Body of pancreas (tissue), 4 donors: ENCODE results near the gene ACSF2. TPM values are rescaled to one million over a fixed set of nuclear protein-coding genes. Genes with fewer than 3 reads are reported as not detected.
"Not testable (repeated sequence)": the region's sequence is repeated elsewhere in the genome, so short reads cannot be mapped to it uniquely, and the experiment has no call there.

ENCODE experiments used
- ATAC-seq: fragments of 150-250 bp; one replicate; pipeline ENCODE4 v1.9.1; 2016
- DNase-seq, 4 donors: peaks; one replicate each; pipeline ENCODE4 v3.0.0-alpha.2; 2019
- H3K27ac ChIP-seq, 4 donors: fragments of 200-600 bp; sonication (generic); 1 replicate in 3 of 4; 2 replicates in 1 of 4; pipeline versions ENCODE4 v1.5.1 to v1.6.1; 2016 to 2019; ENCODE audit warnings: mild to moderate bottlenecking in 1 of 4, mixed read lengths in 1 of 4, moderate library complexity in 1 of 4
- H3K27me3 ChIP-seq, 2 donors: fragments of 200-600 bp; sonication (generic); one replicate each; pipeline ENCODE4 v1.6.0; 2016; ENCODE audit warnings: mild to moderate bottlenecking in 1 of 2
- H3K36me3 ChIP-seq, 2 donors: fragments of 200-600 bp; sonication (generic); replicated peaks in 1 of 2; 2 replicates each; pipeline ENCODE4 v1.5.1; 2016; ENCODE audit warnings: low read depth in 2 of 2; ENCODE audit not compliant: insufficient read depth in 1 of 2
- H3K4me1 ChIP-seq: fragments of 200-600 bp; sonication (generic); one replicate; pipeline ENCODE4 v1.6.0; 2016
- H3K4me3 ChIP-seq, 2 donors: fragments of 200-600 bp; sonication (generic); 1 replicate in 1 of 2; 2 replicates in 1 of 2; pipeline ENCODE4 v1.5.1; 2016 to 2019
- H3K9me3 ChIP-seq, 3 donors: fragments of 200-600 bp; sonication (generic); 1 replicate in 2 of 3; 2 replicates in 1 of 3; pipeline ENCODE4 v1.5.1; 2016
- CTCF ChIP-seq, 7 experiments: fragments of 450-650 bp in 4 of 7; fragments of 200-600 bp in 3 of 7; sonication (generic) in 3 of 7; IDR thresholded peaks; one replicate each; pipeline ENCODE4 v1.5.1; 2016 to 2019; ENCODE audit warnings: antibody characterized with exemption in 7 of 7
- POLR2A ChIP-seq, 3 donors: fragments of 450-650 bp; IDR thresholded peaks; one replicate each; pipeline ENCODE4 v1.6.1; 2016; ENCODE audit warnings: antibody characterized with exemption in 3 of 3, mild to moderate bottlenecking in 2 of 3
- WGBS, 2 donors: methylation state at CpG; one replicate each; pipeline ENCODE4 v1.1.5; 2017; 5-methylcytosine and 5-hydroxymethylcytosine counted together
- intact Hi-C: fragments of 100-400 bp; cut with DNase I; formaldehyde crosslinking; loops from one replicate; pipeline ENCODE4 v1.15.1; 2023
- total RNA-seq, 2 donors: library from RNA; depleted of rRNA; stranded (reverse); fragments of >200 nt; gene quantifications; one replicate each; pipeline ENCODE4 v1.1.0, GENCODE V29; 2016

ACSF2 gene
- total RNA-seq, 2 donors from 2014 or later = 18.7 to 120 TPM

DNA sequence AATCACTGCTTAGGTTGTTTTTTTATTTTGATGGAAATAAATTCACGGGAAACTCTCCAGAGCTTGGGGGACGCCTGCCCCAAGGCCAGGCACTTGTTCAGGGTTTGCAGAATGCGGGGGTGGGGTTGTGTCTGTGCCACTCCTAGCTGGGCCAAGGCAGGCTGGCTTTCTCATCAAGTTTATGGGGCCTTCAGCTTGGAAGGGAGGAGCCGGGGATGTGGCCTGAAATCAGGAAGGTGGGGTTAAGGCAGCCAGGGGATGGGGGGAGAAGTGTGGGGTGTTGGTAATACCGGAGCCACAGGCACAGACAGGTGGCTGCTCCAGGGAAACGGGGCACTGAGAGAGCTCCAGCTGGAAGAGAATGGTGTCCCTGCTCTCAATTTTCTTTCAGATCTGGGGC, 44.4 kb downstream of the ACSF2 start:
- Histone ChIP-seq H3K36me3 (no peaks in the 10 kb centered on the region), H3K27ac (no peak overlapping the region), H3K4me3 (no peak overlapping the region), H3K4me1 (peaks cover 31% of the 10 kb centered on the region), H3K27me3 (no peaks in the 10 kb centered on the region), H3K9me3 (no peaks in the 10 kb centered on the region)
- ATAC-seq = no peak
- DNase-seq = no peak
- TF ChIP-seq CTCF (IDR thresholded peaks at IDR 0.05) (no peak), POLR2A (IDR thresholded peaks at IDR 0.05) (no peak)
- intact Hi-C loops = loop anchor here (10.0 kb wide), 1 partner anchor 106 kb away; no protein-coding TSS in a partner anchor
- 63 to 69% methylated on average over 6 of the region's 6 CpGs for WGBS, 2 donors

DNA sequence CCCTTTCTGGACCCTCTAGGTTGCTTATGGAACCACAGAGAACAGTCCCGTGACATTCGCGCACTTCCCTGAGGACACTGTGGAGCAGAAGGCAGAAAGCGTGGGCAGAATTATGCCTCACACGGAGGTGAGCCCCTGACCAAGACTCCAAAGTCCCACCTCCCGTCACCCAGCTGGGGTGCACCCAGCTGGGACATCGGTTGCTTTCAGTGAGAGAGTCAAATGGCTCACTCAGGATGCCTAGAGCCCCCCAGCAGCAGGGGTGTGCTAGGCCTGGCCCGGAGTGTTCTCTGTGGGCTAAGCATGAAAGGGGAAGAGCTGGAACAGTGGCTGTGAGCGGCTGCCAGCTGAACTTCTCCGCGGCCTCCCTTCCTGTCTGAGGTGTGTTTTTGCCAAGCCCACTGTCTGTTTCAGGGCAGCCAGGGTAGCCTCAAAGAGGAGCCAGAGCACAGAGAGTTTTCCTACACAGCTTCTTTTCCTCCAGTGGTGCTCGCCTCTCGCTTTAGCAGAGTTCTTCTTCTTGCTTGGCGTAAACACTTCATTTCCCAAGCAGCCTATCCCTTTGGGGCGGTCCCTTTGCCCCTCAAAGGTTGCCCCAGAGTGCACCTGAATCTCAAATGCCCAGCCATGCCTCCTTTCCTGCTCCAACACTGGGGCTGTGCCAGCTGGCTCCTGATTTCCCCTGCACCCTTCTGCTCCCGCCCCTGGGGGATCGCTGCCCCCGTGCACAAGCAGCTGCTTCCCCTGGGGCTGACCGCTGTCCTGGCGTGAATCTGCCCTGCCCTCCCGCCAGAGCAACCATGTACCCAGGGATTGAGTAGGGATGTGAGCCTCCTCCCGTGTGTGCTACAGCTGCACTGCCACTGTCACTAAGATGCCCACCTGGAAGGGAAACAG, 45.2 kb downstream of the ACSF2 start:
- Histone ChIP-seq H3K9me3 (no peaks in the 10 kb centered on the region), H3K36me3 (no peaks in the 10 kb centered on the region), H3K4me3 (no peak overlapping the region), H3K4me1 (peaks cover 34% of the 10 kb centered on the region), H3K27me3 (no peaks in the 10 kb centered on the region), H3K27ac (no peak overlapping the region)
- ATAC-seq = no peak
- TF ChIP-seq CTCF (IDR thresholded peaks at IDR 0.05) (no peak), POLR2A (IDR thresholded peaks at IDR 0.05) (no peak)
- intact Hi-C loops = loop anchor here (10.0 kb wide), 1 partner anchor 106 kb away; no protein-coding TSS in a partner anchor
- no peak for DNase-seq
- 81 to 89% methylated on average over 17 to 22 of the region's 22 CpGs for WGBS, 2 donors

DNA sequence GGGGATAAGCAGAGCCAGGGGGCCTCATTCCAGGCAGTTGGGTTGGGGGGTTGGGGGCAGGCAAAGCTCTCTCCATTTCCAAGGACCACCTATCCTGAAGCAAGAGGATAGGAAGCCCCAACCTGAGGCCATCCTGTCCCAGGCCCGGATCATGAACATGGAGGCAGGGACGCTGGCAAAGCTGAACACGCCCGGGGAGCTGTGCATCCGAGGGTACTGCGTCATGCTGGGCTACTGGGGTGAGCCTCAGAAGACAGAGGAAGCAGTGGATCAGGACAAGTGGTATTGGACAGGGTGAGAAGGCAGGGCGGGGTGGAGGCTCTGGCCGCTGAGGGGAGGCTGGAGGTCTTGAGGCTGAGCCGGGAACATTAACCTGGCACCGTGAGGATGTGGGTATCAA, 46.3 kb downstream of the ACSF2 start:
- TF ChIP-seq POLR2A (IDR thresholded peaks at IDR 0.05) (no peak), CTCF (IDR thresholded peaks at IDR 0.05) (no peak)
- H3K36me3 ChIP-seq = no peaks in the 10 kb centered on the region
- WGBS, 2 donors = 94% methylated on average over 7 to 10 of the region's 10 CpGs
- DNase-seq (no peak), ATAC-seq (no peak)
- H3K27me3 ChIP-seq = no peaks in the 10 kb centered on the region
- H3K9me3 ChIP-seq = no peaks in the 10 kb centered on the region
- H3K4me1 ChIP-seq = peaks cover 44% of the 10 kb centered on the region
- H3K4me3 ChIP-seq = no peak overlapping the region
- intact Hi-C loops = loop anchor here (10.0 kb wide), 1 partner anchor 107 kb away; no protein-coding TSS in a partner anchor
- H3K27ac ChIP-seq = no peak overlapping the region

GRCh38 chr17:50472761-50473161, 46.7 kb downstream of the ACSF2 start:
- ATAC-seq, H3K27ac ChIP-seq, H3K36me3 ChIP-seq, H3K4me3 ChIP-seq, DNase-seq, H3K27me3 ChIP-seq, H3K9me3 ChIP-seq: not testable (repeated sequence)
- H3K4me1 ChIP-seq = peaks cover 49% of the 10 kb centered on the region
- intact Hi-C loops = loop anchor here (10.0 kb wide), 1 partner anchor 108 kb away; no protein-coding TSS in a partner anchor
- 89 to 95% methylated on average over 13 of the region's 13 CpGs for WGBS, 2 donors
- TF ChIP-seq CTCF (IDR thresholded peaks at IDR 0.05) = peak in 1 of 7 experiments; percentile 19
